IMR-90 (cell line): ENCODE data around the gene CDH1. TPM values are rescaled to one million over a fixed set of nuclear protein-coding genes. Genes with fewer than 3 reads are reported as not detected.

Source experiments
- ATAC-seq: fragments of 200-7000 bp; cut with Tn5 transposase; 2 replicates; pipeline ENCODE4 v1.9.1; 2020; ENCODE audit warnings: low read depth, mild to moderate bottlenecking, moderate library complexity
- BruUV-seq: library from RNA; stranded (reverse); fragments of 400-500 nt; replicated peaks from 2 replicates; lab custom pipeline; 2021; lab: Mats Ljungman, UMichigan
- CTCF ChIA-PET: fragments of 300-600 bp; formaldehyde crosslinking; extraction: SDS; loops from one replicate; lab custom pipeline; 2021; ENCODE audit warnings: antibody characterized with exemption; lab: Yijun Ruan, JAX
- POLR2A ChIA-PET: fragments of 300-600 bp; sonication (Branson Sonifier 250); formaldehyde crosslinking; loops from one replicate; lab custom pipeline; 2022; ENCODE audit warnings: antibody characterized with exemption; ENCODE audit not compliant: unreplicated experiment; lab: Charles Lee
- DNase-seq: peaks from one replicate; pipeline ENCODE4 v3.0.0; 2013
- H2AFZ ChIP-seq: replicated peaks from 2 replicates; pipeline ENCODE3; 2013; ENCODE audit warnings: low read length, mild to moderate bottlenecking; ENCODE audit not compliant: poor library complexity
- H2AK5ac ChIP-seq: 2 replicates; pipeline ENCODE4 v1.6.1; 2013; ENCODE audit warnings: low read depth, low read length, inconsistent platforms
- H2AK9ac ChIP-seq: replicated peaks from 2 replicates; pipeline ENCODE3; 2013; ENCODE audit warnings: mild to moderate bottlenecking, low read depth, low read length, moderate library complexity; ENCODE audit not compliant: poor library complexity
- H2BK120ac ChIP-seq: 2 replicates; pipeline ENCODE4 v1.6.1; 2013; ENCODE audit warnings: low read depth, low read length, inconsistent platforms
- H2BK15ac ChIP-seq: 3 replicates; pipeline ENCODE4 v1.6.1; 2013; ENCODE audit warnings: low read depth, low read length, inconsistent platforms
- H2BK20ac ChIP-seq: 2 replicates; pipeline ENCODE4 v1.6.1; 2013; ENCODE audit warnings: low read depth, mild to moderate bottlenecking, inconsistent platforms, low read length, moderate library complexity
- H2BK5ac ChIP-seq: 2 replicates; pipeline ENCODE4 v1.6.1; 2013; ENCODE audit warnings: mild to moderate bottlenecking, low read depth, low read length, inconsistent platforms; ENCODE audit not compliant: poor library complexity, severe bottlenecking
- H3K14ac ChIP-seq: replicated peaks from 2 replicates; pipeline ENCODE4 v1.6.1; 2013; ENCODE audit warnings: low read depth, low read length, inconsistent platforms
- H3K18ac ChIP-seq: 2 replicates; pipeline ENCODE4 v1.6.1; 2013; ENCODE audit warnings: low read depth, low read length, control low read depth
- H3K23ac ChIP-seq: 2 replicates; pipeline ENCODE4 v1.6.1; 2013; ENCODE audit warnings: low read depth, low read length, inconsistent platforms
- H3K27ac ChIP-seq: 2 replicates; pipeline ENCODE4 v1.5.1; 2013; ENCODE audit warnings: mild to moderate bottlenecking, control low read depth, low read length; ENCODE audit not compliant: insufficient read depth
- H3K27me3 ChIP-seq: 2 replicates; pipeline ENCODE4 v1.6.1; 2013; ENCODE audit warnings: low read length; ENCODE audit not compliant: control insufficient read depth, insufficient read depth
- H3K36me3 ChIP-seq: 2 replicates; pipeline ENCODE4 v1.6.1; 2013; ENCODE audit warnings: low read length, mixed read lengths; ENCODE audit not compliant: control insufficient read depth, insufficient read depth
- H3K4ac ChIP-seq: 2 replicates; pipeline ENCODE4 v1.6.1; 2013; ENCODE audit warnings: low read depth, low read length, inconsistent platforms
- H3K4me1 ChIP-seq: 2 replicates; pipeline ENCODE4 v1.6.1; 2013; ENCODE audit warnings: low read length, mixed read lengths; ENCODE audit not compliant: control insufficient read depth, insufficient read depth
- H3K4me2 ChIP-seq: 2 replicates; pipeline ENCODE4 v1.6.1; 2013; ENCODE audit warnings: low read depth, mild to moderate bottlenecking, control low read depth, low read length, moderate library complexity
- H3K4me3 ChIP-seq: 2 replicates; pipeline ENCODE4 v1.5.1; 2013; ENCODE audit warnings: low read depth, mild to moderate bottlenecking, control low read depth, low read length, moderate library complexity; ENCODE audit not compliant: insufficient read depth
- H3K56ac ChIP-seq: 2 replicates; pipeline ENCODE4 v1.6.1; 2013; ENCODE audit warnings: low read length, inconsistent platforms; ENCODE audit not compliant: insufficient read depth; ENCODE audit errors: extremely low read depth
- H3K79me1 ChIP-seq, 2 experiments: 2 replicates each; pipeline ENCODE4 v1.6.1; 2013; ENCODE audit warnings: low read length in 2 of 2, inconsistent platforms in 1 of 2, low read depth in 1 of 2
- H3K9ac ChIP-seq: 2 replicates; pipeline ENCODE4 v1.6.1; 2013; ENCODE audit warnings: low read depth, low read length, control low read depth
- H3K9me1 ChIP-seq: 2 replicates; pipeline ENCODE4 v1.6.1; 2013; ENCODE audit warnings: low read length, inconsistent platforms; ENCODE audit not compliant: insufficient read depth
- H3K9me3 ChIP-seq: 2 replicates; pipeline ENCODE4 v1.6.1; 2013; ENCODE audit warnings: low read length; ENCODE audit not compliant: control insufficient read depth, insufficient read depth
- H4K20me1 ChIP-seq: 2 replicates; pipeline ENCODE4 v1.6.1; 2013; ENCODE audit warnings: low read length, inconsistent platforms; ENCODE audit not compliant: insufficient read depth
- H4K5ac ChIP-seq: 2 replicates; pipeline ENCODE4 v1.6.1; 2013; ENCODE audit warnings: mild to moderate bottlenecking, low read depth, low read length, control low read depth
- H4K8ac ChIP-seq, 2 experiments: 2 replicates each; pipeline ENCODE4 v1.6.1; 2013; ENCODE audit warnings: low read depth in 2 of 2, low read length in 2 of 2, control low read depth in 1 of 2, inconsistent platforms in 1 of 2
- H4K91ac ChIP-seq: 2 replicates; pipeline ENCODE4 v1.6.1; 2013; ENCODE audit warnings: low read depth, low read length, inconsistent platforms; ENCODE audit not compliant: insufficient read depth
- BHLHE40 ChIP-seq: fragments of 150-350 bp; IDR thresholded peaks from 2 replicates; pipeline ENCODE4 v1.6.1; 2016; ENCODE audit warnings: mild to moderate bottlenecking, low read depth, low read length
- CEBPB ChIP-seq: IDR thresholded peaks from 2 replicates; pipeline ENCODE4 v1.6.1; 2012; ENCODE audit warnings: low read depth, low read length, improper control_type of control experiment
- CHD1 ChIP-seq: IDR thresholded peaks from 2 replicates; pipeline ENCODE4 v1.6.1; 2012; ENCODE audit warnings: low read depth, low read length, improper control_type of control experiment
- CTCF ChIP-seq: conservative IDR thresholded peaks from 2 replicates; pipeline ENCODE4 v1.5.1; 2012; ENCODE audit warnings: mild to moderate bottlenecking, low read depth, low read length, improper control_type of control experiment
- ELK1 ChIP-seq: fragments of 150-350 bp; IDR thresholded peaks from 2 replicates; pipeline ENCODE4 v1.6.1; 2016; ENCODE audit warnings: low read depth, mild to moderate bottlenecking, low read length, moderate library complexity, borderline replicate concordance
- FOS ChIP-seq: fragments of 150-350 bp; IDR thresholded peaks from 2 replicates; pipeline ENCODE4 v1.6.1; 2016; ENCODE audit warnings: low read depth, low read length
- MAFK ChIP-seq: IDR thresholded peaks from 2 replicates; pipeline ENCODE4 v1.6.1; 2012; ENCODE audit warnings: low read depth, low read length, improper control_type of control experiment
- MAZ ChIP-seq: IDR thresholded peaks from 2 replicates; pipeline ENCODE4 v1.6.1; 2012; ENCODE audit warnings: low read depth, mild to moderate bottlenecking, low read length, improper control_type of control experiment, moderate library complexity, borderline replicate concordance
- MXI1 ChIP-seq: IDR thresholded peaks from 2 replicates; pipeline ENCODE4 v1.6.1; 2012; ENCODE audit warnings: low read depth, mild to moderate bottlenecking, low read length, moderate library complexity, borderline replicate concordance
- NFE2L2 ChIP-seq: fragments of 150-350 bp; IDR thresholded peaks from 2 replicates; pipeline ENCODE4 v1.6.1; 2016; ENCODE audit warnings: low read depth, mild to moderate bottlenecking, low read length
- POLR2A ChIP-seq: IDR thresholded peaks from 2 replicates; pipeline ENCODE4 v1.6.1; 2012; ENCODE audit warnings: mild to moderate bottlenecking, low read depth, low read length
- RAD21 ChIP-seq: IDR thresholded peaks from 2 replicates; pipeline ENCODE4 v1.6.1; 2012; ENCODE audit warnings: low read length, improper control_type of control experiment
- RCOR1 ChIP-seq: IDR thresholded peaks from 2 replicates; pipeline ENCODE4 v1.6.1; 2012; ENCODE audit warnings: mild to moderate bottlenecking, low read length, improper control_type of control experiment; ENCODE audit not compliant: insufficient replicate concordance
- RFX5 ChIP-seq: IDR thresholded peaks from 2 replicates; pipeline ENCODE4 v1.8.0; 2012; ENCODE audit warnings: low read depth, mild to moderate bottlenecking, low read length, moderate library complexity
- SMC3 ChIP-seq: fragments of 150-350 bp; IDR thresholded peaks from 2 replicates; pipeline ENCODE4 v1.6.1; 2016; ENCODE audit warnings: low read depth, mild to moderate bottlenecking, antibody characterized with exemption, low read length, moderate library complexity
- USF2 ChIP-seq: fragments of 150-350 bp; IDR thresholded peaks from 2 replicates; pipeline ENCODE4 v1.6.1; 2017; ENCODE audit warnings: mild to moderate bottlenecking, antibody characterized with exemption, low read length, low read depth
- WGBS, 2 experiments: methylation state at CpG; one replicate each; pipeline versions ENCODE4 v1.1.5 to v1.1.7; 2013; ENCODE audit warnings: missing lambda C conversion rate in 2 of 2; ENCODE audit not compliant: insufficient read length in 1 of 2; ENCODE audit errors: extremely low coverage in 2 of 2; 5-methylcytosine and 5-hydroxymethylcytosine counted together
- dilution Hi-C: fragments of 300-500 bp; cut with HindIII; formaldehyde crosslinking; loops from one replicate; pipeline ENCODE4 v1.14.3; 2018; ENCODE audit warnings: low sequenced_read_pairs; ENCODE audit not compliant: unreplicated experiment
- in situ Hi-C: fragments of 300-500 bp; cut with MboI; formaldehyde crosslinking; loops from 3 replicates; pipeline ENCODE4 v1.14.3; 2019; ENCODE audit warnings: low sequenced_read_pairs, inconsistent platforms, mixed read lengths
- intact Hi-C: fragments of 100-400 bp; cut with micrococcal nuclease; formaldehyde crosslinking; loops from 2 replicates; pipeline ENCODE4 v1.10.0; 2022
- polyA plus RNA-seq, 3 experiments: library from polyadenylated mRNA; depleted of rRNA; stranded (reverse); fragments of >200 nt; gene quantifications; 2 replicates each; pipeline ENCODE4 v1.2.3, GENCODE V29; 2012; ENCODE audit warnings: low replicate concordance in 1 of 3
- total RNA-seq: library from RNA; depleted of rRNA; stranded (reverse); fragments of >200 nt; gene quantifications from 2 replicates; pipeline ENCODE4 v1.2.3, GENCODE V29; 2012

Gene CDH1
- total and polyA plus RNA-seq, 2 of the 4 experiments (the other 2 are of a cell fraction), result under 0.01 TPM; not detected in 1

GRCh38 chr16:68698091-68698490, 39.0 kb upstream of the CDH1 start:
- dilution Hi-C loops, result no loop called here

More at GRCh38 chr16:68698091-68698490, 39.0 kb upstream of the CDH1 start:
- Histone ChIP-seq H3K36me3 (no peaks in the 10 kb centered on the region), H4K91ac (no peak overlapping the region), H2BK120ac (no peak overlapping the region), H3K14ac (no peak overlapping the region), H3K4me3 (no peak overlapping the region), H3K4me1 (peaks cover 2% of the 10 kb centered on the region; the same call in 1 of the 2 replicates), H3K4ac (no peak overlapping the region), H3K9ac (no peak overlapping the region), H2BK15ac (no peak overlapping the region), H4K5ac (no peak overlapping the region), H3K9me3 (no peaks in the 10 kb centered on the region), H2AK9ac (no peak overlapping the region), H2BK5ac (no peak overlapping the region), H4K20me1 (no peaks in the 10 kb centered on the region), H3K23ac (no peak overlapping the region), H4K8ac (no peak overlapping the region), H3K27me3 (peaks cover 15% of the 10 kb centered on the region), H2BK20ac (no peak overlapping the region), H3K56ac (no peak overlapping the region), H3K9me1 (no peaks in the 10 kb centered on the region), H3K4me2 (no peak overlapping the region), H2AK5ac (no peak overlapping the region), H3K79me1 (no peaks in the 10 kb centered on the region), H3K18ac (no peak overlapping the region), H3K27ac (no peak overlapping the region), H2AFZ (no peak overlapping the region)
- intact Hi-C loops (no loop called here), in situ Hi-C loops (no loop called here)
- no peak for DNase-seq
- ATAC-seq, result no peak
- ChIA-PET CTCF (interaction anchor here (0.9 kb wide), 1 partner anchor 103 kb away, joined by 4 read pairs; no protein-coding TSS in a partner anchor), POLR2A (no interaction called here)
- 74% methylated on average over 17 of the region's 23 CpGs; no CpG with 5 or more reads in 1 of the 2 experiments for WGBS, 2 experiments
- BruUV-seq, result no TSS peak
- TF ChIP-seq CTCF (no peak), BHLHE40 (no peak), ELK1 (no peak), MAZ (no peak), FOS (no peak), USF2 (no peak), SMC3 (no peak), POLR2A (no peak), CHD1 (no peak), RCOR1 (no peak), CEBPB (no peak), RAD21 (no peak), MXI1 (no peak), RFX5 (no peak), MAFK (no peak), NFE2L2 (no peak)
